ENCODE data around the gene NUDT17.
"Not testable (repeated sequence)": the region's sequence is repeated elsewhere in the genome, so short reads cannot be mapped to it uniquely, and the experiment has no call there.

NUDT17 gene
- total RNA-seq: 1.9 to 3.0 reads per million in 2 donors

GRCh38 chr1:145845514-145846161 is at the start of gene NUDT17:
NUDT17 (plus strand) TSS chr1:145845630; CDS start chr1:145845641, 11 bp downstream.
- DNase-seq: peak; percentile 40 to 78 (median 67)

- DNase-seq: no peak
These were observed 48.7 kb upstream of the NUDT17 start for GRCh38 chr1:145796753-145797152.

GRCh38 chr1:145799806-145800205 is 45.6 kb upstream of the NUDT17 start:
- no peak for DNase-seq

- no peak for DNase-seq
These were observed 41.0 kb upstream of the NUDT17 start for GRCh38 chr1:145804235-145805045.

DNA sequence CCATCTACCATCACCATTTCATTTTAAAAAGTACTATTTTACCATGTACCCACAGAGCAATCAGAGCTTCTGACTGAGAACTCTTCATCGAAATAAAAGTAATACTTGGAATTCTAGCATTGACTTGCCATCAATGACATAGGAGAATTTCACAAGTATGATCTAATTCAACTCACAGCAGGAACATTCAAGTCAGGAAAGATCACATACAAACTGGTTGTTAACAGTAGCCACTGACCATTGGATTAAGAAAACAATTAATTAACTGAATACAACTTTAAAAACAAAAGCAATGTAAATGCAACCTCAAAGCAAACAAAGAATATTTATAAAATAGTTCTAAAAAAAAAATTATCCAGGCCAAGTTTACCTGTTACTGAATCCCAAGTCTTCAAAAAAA is 40.4 kb upstream of the NUDT17 start:
- DNase-seq: no peak

GRCh38 chr1:145806408-145806807 is 39.0 kb upstream of the NUDT17 start:
- DNase-seq: no peak

GRCh38 chr1:145806844-145807243 is 38.6 kb upstream of the NUDT17 start:
- DNase-seq: no peak

DNA sequence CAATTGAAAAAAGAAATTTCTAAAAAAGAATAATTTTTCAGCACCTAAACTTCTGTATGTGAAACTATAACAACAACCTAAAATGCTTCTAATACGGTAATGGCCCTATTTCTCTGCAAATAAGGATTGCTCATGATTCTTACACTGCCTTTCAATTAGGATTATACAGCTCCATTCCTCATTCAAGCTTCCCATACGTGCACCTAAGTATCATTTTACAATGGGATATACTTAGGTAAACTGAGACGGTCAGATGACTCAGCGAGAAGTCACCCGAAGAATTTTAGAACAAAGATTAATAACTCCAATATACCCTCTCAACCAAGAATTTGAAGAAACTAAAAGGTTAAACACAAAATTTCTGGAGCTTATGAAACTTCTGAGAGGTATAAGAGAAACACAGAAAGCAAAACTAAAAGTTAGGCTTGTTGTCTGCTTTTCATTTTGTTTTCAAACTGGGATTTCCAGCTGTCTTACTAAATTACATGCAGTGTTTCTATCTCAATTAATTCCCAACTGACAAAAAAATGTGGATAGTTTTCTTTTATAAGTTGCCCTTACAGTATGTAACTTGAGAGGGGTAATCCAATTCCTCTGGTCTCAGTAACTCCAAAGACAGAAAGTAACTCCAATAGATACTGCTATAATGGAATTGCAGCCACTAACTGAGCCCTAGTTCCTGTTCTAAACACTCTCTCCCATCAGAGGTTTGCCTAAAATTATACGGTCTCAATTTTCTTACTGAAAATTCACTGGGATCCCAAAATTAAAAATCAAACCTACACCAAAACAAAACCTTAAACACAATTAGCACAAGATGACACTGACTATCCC is 32.2 kb upstream of the NUDT17 start:
- not testable (repeated sequence) for DNase-seq

DNA sequence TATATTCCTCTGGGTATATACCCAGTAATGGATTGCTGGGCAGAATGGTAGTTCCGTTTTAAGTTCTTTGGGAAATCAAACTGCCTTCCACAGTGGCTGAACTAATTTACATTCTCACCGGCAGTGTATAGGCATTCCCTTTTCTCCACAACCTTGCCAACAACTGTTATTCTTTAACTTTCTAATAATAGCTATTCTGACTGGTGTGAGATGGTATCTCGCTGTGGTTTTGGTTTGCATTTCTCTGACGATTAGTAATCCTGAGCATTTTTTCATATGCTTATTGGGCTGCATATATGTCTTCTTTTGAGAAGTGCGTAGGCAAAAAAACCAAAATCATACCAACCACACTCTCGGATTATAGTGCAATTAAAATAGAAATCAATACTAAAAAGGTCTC is 27.3 kb upstream of the NUDT17 start:
- not testable (repeated sequence) for DNase-seq

DNA sequence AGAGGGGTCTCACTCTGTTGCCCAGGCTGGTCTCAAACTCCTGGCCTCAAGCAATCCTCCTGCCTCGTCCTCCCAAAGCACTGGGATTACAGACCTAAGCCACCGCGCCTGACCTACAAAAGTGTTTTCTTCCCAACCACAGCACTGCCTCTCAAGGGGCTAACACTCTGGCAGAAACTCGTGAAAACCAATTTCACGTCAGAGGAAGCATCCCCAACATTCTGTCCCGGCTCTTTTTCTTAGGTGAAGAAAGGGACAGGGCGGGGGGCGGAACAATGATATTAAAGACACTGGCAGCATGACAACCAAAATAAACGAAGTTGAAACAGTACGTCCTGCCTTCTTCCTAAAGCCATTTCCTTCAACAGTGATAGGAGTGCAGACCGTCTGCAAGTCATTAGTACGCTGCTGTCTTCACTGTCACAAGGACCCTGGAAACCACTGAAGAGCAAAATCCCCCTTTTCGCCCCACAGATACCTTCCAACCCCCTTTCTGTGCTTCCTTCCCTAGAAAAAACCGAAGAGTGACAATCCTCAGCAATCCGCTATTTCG is 22.6 kb upstream of the NUDT17 start:
- not testable (repeated sequence) for DNase-seq

DNA sequence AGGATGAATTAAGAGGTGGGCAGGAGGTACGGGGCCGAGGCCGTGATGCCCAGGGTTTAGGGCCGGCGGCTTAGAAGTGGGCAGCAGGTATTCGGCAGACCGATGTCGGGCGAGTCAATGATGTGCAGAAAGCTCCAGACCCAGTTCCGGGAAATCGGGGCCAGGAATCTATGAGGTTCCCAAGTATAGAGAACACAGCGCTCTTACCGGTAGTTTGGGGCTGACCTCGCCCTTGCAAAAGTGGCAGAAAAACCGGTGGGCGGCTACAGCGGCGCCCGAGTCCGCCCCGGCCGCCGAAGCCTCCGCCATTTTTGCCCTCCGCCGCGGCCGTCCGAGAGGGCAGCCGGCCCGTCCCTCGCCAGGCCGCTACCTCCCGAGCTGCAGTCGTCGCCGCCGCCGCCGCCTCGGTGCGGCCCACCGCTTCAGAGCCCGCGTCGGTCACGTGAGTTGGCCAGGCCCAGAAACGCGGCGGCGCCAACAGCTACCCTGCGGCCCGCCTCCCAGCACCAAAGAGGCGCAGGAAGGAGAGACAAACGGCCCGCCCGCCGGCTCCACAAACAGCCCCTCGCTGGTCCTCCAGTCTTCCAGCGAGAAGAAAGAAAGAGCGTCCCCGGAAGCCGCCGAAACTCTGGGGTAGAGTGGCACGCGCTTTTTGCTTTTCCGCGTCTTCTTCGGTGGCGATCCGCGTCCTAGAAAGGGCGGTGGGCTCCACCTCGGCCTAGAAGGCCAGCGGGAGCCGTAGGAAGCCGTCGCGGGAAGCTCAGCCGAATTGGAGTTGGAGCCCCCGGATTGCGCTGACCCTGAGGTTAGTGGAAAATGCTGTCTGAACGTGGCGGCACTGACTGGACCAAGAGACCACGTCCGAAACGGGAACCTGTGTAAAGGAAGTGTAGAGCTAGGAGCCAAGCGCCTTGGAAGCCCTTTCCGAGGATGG is 21.6 kb upstream of the NUDT17 start, which contains the start of the genes POLR3C and RNF115:
Gene POLR3C, plus strand, starts transcription at position 636 of the 934 bp plus-strand sequence. CDS start 1,577 bp downstream, outside the sequence.
Gene RNF115, minus strand, starts transcription at position 531 of the 934 bp plus-strand sequence. Its CDS starts 222 bp downstream, at position 309.
- peak; percentile 70 to 95 (median 81) for DNase-seq

DNA sequence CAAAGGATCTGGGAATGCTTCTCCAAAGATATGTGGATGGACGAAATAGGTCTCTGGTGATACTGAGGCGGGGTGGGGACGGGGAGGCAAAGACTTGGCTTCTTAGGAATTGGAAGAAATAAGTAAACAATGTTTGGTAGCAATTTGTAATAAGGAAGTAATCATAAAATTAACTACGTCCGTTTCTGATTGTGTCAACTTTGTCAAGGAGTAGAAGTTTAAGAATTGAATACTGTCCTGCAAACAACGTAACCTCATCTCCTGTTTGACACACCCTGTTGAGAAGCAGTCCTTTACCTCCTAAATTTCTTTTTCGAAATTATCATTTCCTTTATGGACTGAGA is 21.0 kb upstream of the NUDT17 start:
- no peak for DNase-seq

- no peak for DNase-seq
These were observed 19.4 kb upstream of the NUDT17 start for GRCh38 chr1:145826030-145826429.

GRCh38 chr1:145827966-145828365 is 17.5 kb upstream of the NUDT17 start:
- no peak for DNase-seq

GRCh38 chr1:145828367-145829026 is 16.9 kb upstream of the NUDT17 start:
- no peak for DNase-seq

DNA sequence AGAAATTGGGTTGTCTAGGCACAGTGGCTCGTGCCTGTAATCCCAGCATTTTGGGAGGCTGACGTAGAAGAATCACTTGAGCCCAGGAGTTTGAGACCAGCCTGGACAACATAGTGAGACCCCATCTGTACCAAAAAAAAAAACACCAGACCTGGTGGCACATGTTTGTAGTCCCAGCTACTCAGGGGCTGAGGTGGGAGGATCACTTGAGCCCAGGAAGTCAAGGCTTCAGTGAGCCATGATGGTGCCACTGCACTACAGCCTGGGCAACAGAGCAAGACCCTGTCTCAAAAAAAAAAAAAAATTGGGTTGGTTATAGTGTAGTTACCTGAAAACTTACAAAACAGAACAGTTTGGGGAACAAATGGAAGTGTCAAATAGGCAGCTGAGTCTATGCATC is 14.6 kb upstream of the NUDT17 start:
- DNase-seq: not testable (repeated sequence)

DNA sequence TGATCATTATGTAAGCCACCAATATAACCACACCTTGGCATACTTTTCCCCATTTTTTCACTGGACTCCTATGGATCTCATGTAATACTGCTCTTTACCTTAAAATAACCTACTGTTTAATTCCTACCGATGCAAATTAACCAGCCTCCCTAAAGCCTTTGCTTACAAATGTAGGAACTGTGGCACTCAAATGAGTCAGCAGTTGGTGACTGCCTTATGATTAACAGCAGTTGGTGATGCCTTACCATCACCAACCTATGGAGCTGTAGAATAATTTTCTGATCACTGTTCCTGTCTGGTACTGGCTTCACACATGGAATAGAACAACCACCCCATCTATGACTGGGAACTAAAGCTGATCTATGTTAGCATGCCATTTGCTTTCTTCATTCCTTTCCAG is 7.8 kb upstream of the NUDT17 start:
- DNase-seq: no peak

GRCh38 chr1:145843031-145843430 is 2.4 kb upstream of the NUDT17 start:
- DNase-seq: no peak

DNA sequence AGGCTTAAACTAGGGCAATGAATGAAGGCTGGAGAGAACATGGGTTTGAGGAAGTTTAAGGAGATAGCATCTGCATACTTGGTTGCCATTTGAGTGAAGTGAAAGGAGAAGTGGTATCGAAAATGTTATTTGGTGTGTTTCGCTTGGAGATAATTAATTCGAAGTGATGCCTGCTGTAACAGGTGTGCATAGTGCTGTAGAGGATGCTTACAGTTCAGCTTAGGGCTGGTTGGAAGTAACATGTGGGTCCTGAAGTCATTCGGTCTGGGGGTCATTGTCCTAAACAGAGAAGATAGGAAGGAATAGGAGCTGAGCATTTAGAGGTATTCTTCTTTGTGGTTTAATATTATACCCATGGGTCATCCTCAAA is 301 bp upstream of the NUDT17 start:
- peak in 1 of 5 experiments; percentile 43 for DNase-seq

GRCh38 chr1:145846201-145846612 is 777 bp downstream of the NUDT17 start:
- DNase-seq: peak in 1 of 5 experiments; percentile 54

- no peak for DNase-seq
These were observed 2.4 kb downstream of the NUDT17 start for GRCh38 chr1:145847827-145848226.

All from T-helper 2 cell (primary cell).